Neural crest cell (in vitro differentiated cells): Measurements from ENCODE around the gene IKZF5. TPM values are rescaled to one million over a fixed set of nuclear protein-coding genes. Genes with fewer than 3 reads are reported as not detected.

Source experiments
- DNase-seq: peaks from one replicate; pipeline ENCODE4 v3.0.0; 2021; ENCODE audit warnings: low read depth, mixed read lengths, low spot score
- H3K27ac Mint-ChIP-seq: one replicate; pipeline ENCODE4 v1.8.0; 2021; ENCODE audit warnings: mild to moderate bottlenecking, mixed read lengths; ENCODE audit not compliant: unreplicated experiment
- H3K27me3 Mint-ChIP-seq: 2 replicates; pipeline ENCODE4 v1.8.0; 2021; ENCODE audit warnings: low read depth, mild to moderate bottlenecking, mixed read lengths
- H3K36me3 Mint-ChIP-seq: 2 replicates; pipeline ENCODE4 v1.8.0; 2021; ENCODE audit warnings: low read depth, mild to moderate bottlenecking, mixed read lengths
- H3K4me1 Mint-ChIP-seq: 2 replicates; pipeline ENCODE4 v1.8.0; 2021; ENCODE audit warnings: mixed read lengths
- H3K4me3 Mint-ChIP-seq: one replicate; pipeline ENCODE4 v1.8.0; 2021; ENCODE audit warnings: mild to moderate bottlenecking, mixed read lengths
- H3K9me3 Mint-ChIP-seq: 2 replicates; pipeline ENCODE4 v1.8.0; 2021; ENCODE audit warnings: mixed read lengths
- long read RNA-seq: library from polyadenylated mRNA; unstranded; transcript quantifications from one replicate; pipeline ENCODE4 v2.0.0, GENCODE V29; 2020
- total RNA-seq: library from RNA; stranded (reverse); gene quantifications from 2 replicates; pipeline ENCODE4 v1.2.1, GENCODE V29; 2021
- TF ChIP-seq, protein P1 (sequence below): fragments of 200-600 bp; sonication (generic); conservative IDR thresholded peaks from 2 replicates; pipeline ENCODE4 v1.5.0; 2021; ENCODE audit warnings: antibody characterized with exemption, mild to moderate bottlenecking

Gene IKZF5, protein sequence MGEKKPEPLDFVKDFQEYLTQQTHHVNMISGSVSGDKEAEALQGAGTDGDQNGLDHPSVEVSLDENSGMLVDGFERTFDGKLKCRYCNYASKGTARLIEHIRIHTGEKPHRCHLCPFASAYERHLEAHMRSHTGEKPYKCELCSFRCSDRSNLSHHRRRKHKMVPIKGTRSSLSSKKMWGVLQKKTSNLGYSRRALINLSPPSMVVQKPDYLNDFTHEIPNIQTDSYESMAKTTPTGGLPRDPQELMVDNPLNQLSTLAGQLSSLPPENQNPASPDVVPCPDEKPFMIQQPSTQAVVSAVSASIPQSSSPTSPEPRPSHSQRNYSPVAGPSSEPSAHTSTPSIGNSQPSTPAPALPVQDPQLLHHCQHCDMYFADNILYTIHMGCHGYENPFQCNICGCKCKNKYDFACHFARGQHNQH
- 12.1 and 14.1 TPM in 2 replicates for total RNA-seq
- long read RNA-seq, full-length matches to known transcripts, result 4 of 9 reads
- long read RNA-seq, partial matches to known transcripts, result 1 of 9 reads
- long read RNA-seq, other reads (novel, unspliced or antisense), result 4 of 9 reads

DNA sequence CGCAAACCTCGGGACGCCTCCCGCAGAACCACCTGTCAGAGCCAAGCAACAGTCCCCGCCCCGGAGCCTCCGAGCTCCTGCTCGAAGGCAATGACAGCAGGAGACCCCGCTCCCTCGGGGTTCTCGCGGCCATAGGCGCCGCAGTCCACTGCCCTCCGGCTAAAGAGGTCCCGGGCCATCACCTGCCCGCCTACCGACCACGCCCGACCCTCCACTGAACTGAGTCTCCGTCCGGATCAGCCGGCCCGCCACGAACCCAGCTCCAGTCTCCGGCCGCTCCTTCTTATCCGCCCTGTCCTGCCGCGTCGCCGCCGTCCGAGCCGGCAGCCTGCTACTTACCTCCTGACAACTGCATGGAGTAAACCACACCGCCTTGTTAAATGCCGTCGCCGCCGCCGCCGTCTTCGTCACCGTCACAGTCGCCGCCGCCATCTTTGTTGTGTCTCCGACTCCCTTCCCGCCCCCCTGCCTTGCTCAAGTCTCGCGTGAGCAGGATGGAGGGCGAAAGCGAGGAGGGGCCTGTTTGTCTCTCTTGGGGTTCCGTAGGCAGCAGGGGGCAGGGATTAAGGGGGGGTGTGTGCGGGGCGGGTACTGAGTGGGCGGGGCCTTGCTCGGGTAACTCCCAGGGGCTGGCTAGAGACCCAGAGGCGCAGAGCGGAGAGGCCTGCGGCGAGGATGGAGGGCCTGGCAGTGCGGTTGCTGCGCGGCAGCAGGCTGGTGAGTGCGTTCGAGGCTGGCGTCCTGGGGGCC lies at the start of gene IKZF5, which contains the start of gene ACADSB:
TSS of gene IKZF5 (minus strand) at position 441 of the 750 bp plus-strand sequence. CDS start 10,170 bp downstream, outside the sequence.
TSS of gene ACADSB (plus strand) at position 652 of the 750 bp plus-strand sequence. CDS start at position 676, 24 bp downstream.
- no peaks in the 10 kb centered on the region for H3K9me3 Mint-ChIP-seq
- peak; percentile 90 for DNase-seq
- TF ChIP-seq, protein P1, sequence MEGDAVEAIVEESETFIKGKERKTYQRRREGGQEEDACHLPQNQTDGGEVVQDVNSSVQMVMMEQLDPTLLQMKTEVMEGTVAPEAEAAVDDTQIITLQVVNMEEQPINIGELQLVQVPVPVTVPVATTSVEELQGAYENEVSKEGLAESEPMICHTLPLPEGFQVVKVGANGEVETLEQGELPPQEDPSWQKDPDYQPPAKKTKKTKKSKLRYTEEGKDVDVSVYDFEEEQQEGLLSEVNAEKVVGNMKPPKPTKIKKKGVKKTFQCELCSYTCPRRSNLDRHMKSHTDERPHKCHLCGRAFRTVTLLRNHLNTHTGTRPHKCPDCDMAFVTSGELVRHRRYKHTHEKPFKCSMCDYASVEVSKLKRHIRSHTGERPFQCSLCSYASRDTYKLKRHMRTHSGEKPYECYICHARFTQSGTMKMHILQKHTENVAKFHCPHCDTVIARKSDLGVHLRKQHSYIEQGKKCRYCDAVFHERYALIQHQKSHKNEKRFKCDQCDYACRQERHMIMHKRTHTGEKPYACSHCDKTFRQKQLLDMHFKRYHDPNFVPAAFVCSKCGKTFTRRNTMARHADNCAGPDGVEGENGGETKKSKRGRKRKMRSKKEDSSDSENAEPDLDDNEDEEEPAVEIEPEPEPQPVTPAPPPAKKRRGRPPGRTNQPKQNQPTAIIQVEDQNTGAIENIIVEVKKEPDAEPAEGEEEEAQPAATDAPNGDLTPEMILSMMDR, result no peak
- peak within 1 kb of the TSS; percentile 99 for H3K27ac Mint-ChIP-seq
- no peaks in the 10 kb centered on the region for H3K27me3 Mint-ChIP-seq
- peaks cover 4% of the 10 kb centered on the region for H3K36me3 Mint-ChIP-seq
- peaks cover 41% of the 10 kb centered on the region for H3K4me1 Mint-ChIP-seq
- peak within 1 kb of the TSS; percentile 98 for H3K4me3 Mint-ChIP-seq

DNA sequence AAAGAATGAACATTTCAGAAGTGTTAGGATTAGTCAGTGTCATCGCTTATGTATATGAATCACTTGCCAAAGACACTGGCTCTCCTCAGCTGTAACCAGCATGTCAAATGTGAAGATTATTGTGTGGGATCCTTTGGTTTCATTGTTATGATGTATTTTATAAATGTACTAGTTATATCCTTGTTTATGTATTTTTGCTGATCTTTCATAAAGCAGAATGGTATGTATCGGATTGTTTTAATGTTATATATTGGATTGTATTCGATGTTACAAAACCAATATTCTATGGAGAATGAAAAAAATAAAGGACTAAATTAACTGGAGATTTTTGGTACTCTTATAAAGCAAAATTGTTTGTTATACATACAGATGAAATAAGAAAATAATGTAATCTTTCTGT lies 49.4 kb upstream of the IKZF5 start:
- H3K4me3 Mint-ChIP-seq, result no peak overlapping the region
- H3K9me3 Mint-ChIP-seq, result no peaks in the 10 kb centered on the region
- H3K27me3 Mint-ChIP-seq, result peaks cover 2% of the 10 kb centered on the region
- no peaks in the 10 kb centered on the region for H3K4me1 Mint-ChIP-seq
- TF ChIP-seq, protein P1, result no peak
- H3K27ac Mint-ChIP-seq, result no peak overlapping the region
- DNase-seq, result no peak
- H3K36me3 Mint-ChIP-seq, result peaks cover 11% of the 10 kb centered on the region

DNA sequence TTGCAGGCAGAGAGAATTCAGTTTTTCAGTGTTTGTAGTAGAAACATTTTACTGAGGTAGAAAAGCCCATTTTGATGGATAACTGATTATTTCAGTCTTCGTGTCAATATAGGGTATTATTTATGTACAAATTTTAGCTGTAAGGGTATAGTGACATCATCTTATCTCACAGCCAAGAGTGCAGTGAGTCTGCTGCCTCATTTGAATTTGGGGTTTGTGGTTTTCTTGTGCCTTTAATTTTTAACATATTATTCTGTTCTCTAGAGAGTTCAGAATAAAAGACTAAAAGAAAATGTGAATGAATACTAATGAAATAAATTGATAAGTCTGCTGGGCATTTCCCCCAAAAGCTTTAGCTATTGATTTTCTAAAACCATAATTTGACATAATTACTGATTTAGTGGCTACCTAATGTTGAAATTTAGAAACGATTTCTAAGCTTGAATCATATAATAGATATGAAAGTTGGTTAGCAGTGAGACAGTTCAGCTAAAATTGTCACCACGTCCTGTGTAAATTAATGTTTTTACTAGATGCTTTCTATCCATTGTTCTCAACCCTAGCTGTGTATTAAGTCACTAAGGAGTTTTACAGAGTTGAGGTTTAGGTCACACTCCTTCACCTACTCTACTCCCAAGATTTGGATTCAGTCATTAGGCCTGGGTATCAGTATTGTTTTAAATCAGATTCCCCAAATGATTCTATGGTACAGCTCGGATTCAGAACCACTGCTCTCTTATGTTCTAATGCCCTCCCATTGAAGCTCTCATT lies 37.6 kb upstream of the IKZF5 start:
- Mint-ChIP-seq H3K27ac (no peak overlapping the region), H3K27me3 (no peaks in the 10 kb centered on the region), H3K36me3 (peaks cover 10% of the 10 kb centered on the region), H3K4me3 (no peak overlapping the region), H3K4me1 (no peaks in the 10 kb centered on the region), H3K9me3 (no peaks in the 10 kb centered on the region)
- DNase-seq, result no peak
- TF ChIP-seq, protein P1, result no peak

DNA sequence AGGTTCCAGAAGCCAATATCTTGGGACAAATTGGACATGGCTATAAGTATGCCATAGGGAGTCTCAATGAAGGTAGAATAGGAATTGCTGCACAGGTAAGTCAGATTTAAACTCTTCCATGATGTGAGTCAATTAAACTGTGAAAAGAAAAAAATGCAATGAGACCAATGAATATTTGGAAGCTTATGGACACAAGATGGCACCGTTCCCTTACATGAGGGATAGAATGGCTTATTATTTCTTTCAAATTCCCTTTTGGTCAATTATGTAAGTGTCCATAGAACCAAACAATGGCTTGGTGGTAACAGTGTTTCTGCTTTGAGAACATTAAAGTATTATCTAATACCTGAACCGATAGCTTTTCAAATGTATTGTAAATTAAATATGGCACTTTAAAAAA lies 35.8 kb upstream of the IKZF5 start:
- H3K4me3 Mint-ChIP-seq, result no peak overlapping the region
- no peaks in the 10 kb centered on the region for H3K27me3 Mint-ChIP-seq
- H3K9me3 Mint-ChIP-seq, result no peaks in the 10 kb centered on the region
- H3K36me3 Mint-ChIP-seq, result peaks cover 5% of the 10 kb centered on the region
- TF ChIP-seq, protein P1, result peak; percentile 44
- H3K27ac Mint-ChIP-seq, result no peak overlapping the region
- DNase-seq, result no peak
- H3K4me1 Mint-ChIP-seq, result no peaks in the 10 kb centered on the region

DNA sequence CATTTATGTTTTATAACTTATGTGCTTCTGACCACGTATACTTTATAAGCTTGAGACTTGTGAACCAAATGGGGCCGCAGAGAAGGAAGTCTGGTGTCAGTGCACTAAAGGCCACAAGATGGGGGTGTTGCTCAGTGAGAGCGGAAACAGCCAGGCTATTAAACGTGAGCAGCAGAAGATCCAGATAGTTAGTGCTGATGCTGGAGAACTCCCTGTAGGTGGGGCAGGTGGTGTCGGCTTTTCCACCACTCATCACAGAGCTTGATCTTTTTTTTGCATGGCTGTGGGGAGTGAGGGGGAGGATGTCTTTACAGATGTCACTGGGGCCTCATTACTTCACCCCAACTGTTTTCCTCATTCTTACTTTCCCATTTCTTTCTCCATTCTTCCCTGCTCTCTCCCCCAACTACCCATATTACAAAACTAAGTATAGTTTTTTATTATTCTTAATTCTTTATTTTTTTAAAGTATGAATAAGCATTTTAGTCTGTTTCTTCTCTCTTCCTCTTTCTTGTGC lies 34.9 kb upstream of the IKZF5 start:
- H3K9me3 Mint-ChIP-seq, result no peaks in the 10 kb centered on the region
- H3K36me3 Mint-ChIP-seq, result peaks cover 4% of the 10 kb centered on the region
- no peak overlapping the region for H3K4me3 Mint-ChIP-seq
- peak; percentile 36 for DNase-seq
- TF ChIP-seq, protein P1, result peak; percentile 86
- no peak overlapping the region for H3K27ac Mint-ChIP-seq
- no peaks in the 10 kb centered on the region for H3K27me3 Mint-ChIP-seq
- no peaks in the 10 kb centered on the region for H3K4me1 Mint-ChIP-seq
